K562 (cell line): ENCODE results near the gene ARHGAP26. TPM values are rescaled to one million over a fixed set of nuclear protein-coding genes. Genes with fewer than 3 reads are reported as not detected.

Source experiments
- ATAC-seq: fragments of 200-7000 bp; cut with Tn5 transposase; 3 replicates; pipeline ENCODE4 v1.9.1; 2020; ENCODE audit warnings: moderate library complexity
- BruUV-seq: library from RNA; stranded (reverse); fragments of 400-500 nt; replicated peaks from 2 replicates; lab custom pipeline; 2021; lab: Mats Ljungman, UMichigan
- CTCF ChIA-PET: fragments of 300-600 bp; formaldehyde crosslinking; extraction: SDS; loops from one replicate; lab custom pipeline; 2021; ENCODE audit warnings: low intra/inter-chr PET ratio; lab: Yijun Ruan, JAX
- POLR2A ChIA-PET: fragments of 300-600, 350-650 bp; sonication (Branson Sonifier 250); formaldehyde crosslinking; extraction: SDS; loops from one replicate; lab custom pipeline; 2021; ENCODE audit warnings: antibody characterized with exemption, inconsistent platforms; lab: Yijun Ruan, JAX
- DNase-seq, 4 experiments: peaks; one replicate each; pipeline versions ENCODE4 v3.0.0 to v3.0.0-alpha.2; 2011 to 2018; ENCODE audit warnings: low spot score in 3 of 4, mixed read lengths in 3 of 4; ENCODE audit errors: extremely low read depth in 1 of 4
- FAIRE-seq: peaks from 2 replicates; lab custom pipeline; 2011; peaks lifted over from hg19 to GRCh38; lab: Jason Lieb, UNC
- H2AFZ ChIP-seq: 2 replicates; pipeline ENCODE4 v1.6.0; 2011; ENCODE audit warnings: low read depth, low read length, control low read depth, inconsistent platforms
- H3K27ac ChIP-seq: fragments of 200-600 bp; 3 replicates; pipeline ENCODE4 v1.8.0; 2011; ENCODE audit warnings: low read depth, mild to moderate bottlenecking, control low read depth, inconsistent platforms, low read length, moderate library complexity, mixed read lengths; ENCODE audit errors: extremely low read depth
- H3K27me3 ChIP-seq, 2 experiments: fragments of 300-600 bp in 1 of 2; 2 replicates in 1 of 2; 3 replicates in 1 of 2; pipeline versions ENCODE4 v1.6.0 to v1.8.0; 2011; ENCODE audit warnings: inconsistent platforms in 2 of 2, low read length in 2 of 2, mild to moderate bottlenecking in 1 of 2, mixed read lengths in 1 of 2, moderate library complexity in 1 of 2; ENCODE audit not compliant: control insufficient read depth in 2 of 2, insufficient read depth in 2 of 2
- H3K36me3 ChIP-seq: fragments of 300-600 bp; 3 replicates; pipeline ENCODE4 v1.8.0; 2011; ENCODE audit warnings: mild to moderate bottlenecking, low read length, inconsistent platforms; ENCODE audit not compliant: control insufficient read depth, insufficient read depth
- H3K4me1 ChIP-seq, 2 experiments: fragments of 200-600 bp in 1 of 2; replicated peaks in 1 of 2; 2 replicates in 1 of 2; 3 replicates in 1 of 2; pipeline versions ENCODE4 v1.5.1 to v1.8.0; 2011; ENCODE audit warnings: inconsistent platforms in 2 of 2, low read length in 2 of 2, mild to moderate bottlenecking in 1 of 2, mixed read lengths in 1 of 2, moderate library complexity in 1 of 2; ENCODE audit not compliant: control insufficient read depth in 2 of 2, insufficient read depth in 2 of 2
- H3K4me2 ChIP-seq: 2 replicates; pipeline ENCODE4 v1.6.1; 2011; ENCODE audit warnings: low read length, control low read depth, inconsistent platforms, mixed read lengths; ENCODE audit not compliant: insufficient read depth
- H3K4me3 ChIP-seq: fragments of 200-600 bp; sonication (generic), shearing (Covaris generic); 2 replicates; pipeline ENCODE4 v1.5.1; 2016; ENCODE audit warnings: control low read depth, inconsistent platforms
- H3K79me2 ChIP-seq: fragments of 200-600 bp; 3 replicates; pipeline ENCODE4 v1.8.0; 2011; ENCODE audit warnings: low read length, inconsistent platforms; ENCODE audit not compliant: control insufficient read depth, insufficient read depth
- H3K9ac ChIP-seq, 2 experiments: 2 replicates each; pipeline versions ENCODE4 v1.6.0 to v1.6.1; 2011; ENCODE audit warnings: low read depth in 2 of 2, low read length in 2 of 2, control low read depth in 1 of 2, inconsistent platforms in 1 of 2, mild to moderate bottlenecking in 1 of 2, mixed read lengths in 1 of 2; ENCODE audit not compliant: insufficient read depth in 1 of 2
- H3K9me1 ChIP-seq: one replicate; pipeline ENCODE4 v1.6.0; 2011; ENCODE audit warnings: inconsistent platforms, mild to moderate bottlenecking, low read length, moderate library complexity; ENCODE audit not compliant: control insufficient read depth, insufficient read depth
- H3K9me3 ChIP-seq: replicated peaks from 2 replicates; pipeline ENCODE4 v1.5.1; 2011; ENCODE audit warnings: low read depth, low read length, inconsistent platforms; ENCODE audit not compliant: control insufficient read depth, insufficient read depth
- H4K20me1 ChIP-seq: replicated peaks from 2 replicates; pipeline ENCODE4 v1.6.1; 2011; ENCODE audit warnings: low read length, inconsistent platforms, mixed read lengths; ENCODE audit not compliant: control insufficient read depth, insufficient read depth
- ARID3B ChIP-seq: fragments of 250-450 bp; sonication (Bioruptor Pico); IDR thresholded peaks from 2 replicates; pipeline ENCODE4 v1.4.0; 2020; ENCODE audit warnings: borderline replicate concordance
- ARNT ChIP-seq, 2 experiments: fragments of 450-650 bp; IDR thresholded peaks; 2 replicates each; pipeline ENCODE4 v1.6.1; 2016; ENCODE audit warnings: mild to moderate bottlenecking in 1 of 2
- BMI1 ChIP-seq: fragments of 150-350 bp; IDR thresholded peaks from 2 replicates; pipeline ENCODE4 v1.6.1; 2014; ENCODE audit warnings: low read length
- EP300 ChIP-seq: IDR thresholded peaks from 2 replicates; pipeline ENCODE4 v1.6.1; 2012; ENCODE audit warnings: low read length, improper control_type of control experiment
- HMGN3 ChIP-seq: IDR thresholded peaks from 2 replicates; pipeline ENCODE4 v1.6.1; 2011; ENCODE audit warnings: borderline replicate concordance, low read depth, mild to moderate bottlenecking, mixed read lengths, low read length; ENCODE audit not compliant: insufficient read length; ENCODE audit errors: extremely low read depth
- KAT7 ChIP-seq: sonication (generic); formaldehyde crosslinking; IDR thresholded peaks from 2 replicates; pipeline ENCODE4 v1.8.0; 2022; ENCODE audit warnings: missing genetic modification reagents, mild to moderate bottlenecking, borderline replicate concordance
- MYNN ChIP-seq, 2 experiments: sonication (generic); formaldehyde crosslinking in 1 of 2; IDR thresholded peaks; 2 replicates each; pipeline versions ENCODE4 v1.5.0 to v1.6.1; 2016 to 2020; ENCODE audit warnings: antibody characterized with exemption in 1 of 2, missing genetic modification reagents in 1 of 2
- POLR2B ChIP-seq: fragments of 450-650 bp; IDR thresholded peaks from 2 replicates; pipeline ENCODE4 v1.6.1; 2018; ENCODE audit warnings: low read depth; ENCODE audit not compliant: partially characterized antibody
- RUNX1 ChIP-seq: sonication (generic); IDR thresholded peaks from 2 replicates; pipeline ENCODE4 v1.6.1; 2016; ENCODE audit warnings: antibody characterized with exemption, low read depth
- SETDB1 ChIP-seq: IDR thresholded peaks from one replicate; pipeline ENCODE4 v1.6.1; 2012; ENCODE audit warnings: low read length, control low read depth, inconsistent platforms
- TCF7L2 ChIP-seq: fragments of 150-350 bp; IDR thresholded peaks from 2 replicates; pipeline ENCODE4 v1.6.1; 2016; ENCODE audit warnings: low read depth, mild to moderate bottlenecking, low read length, moderate library complexity
- TEAD2 ChIP-seq: fragments of 450-650 bp; IDR thresholded peaks from 2 replicates; pipeline ENCODE4 v1.6.1; 2016; ENCODE audit warnings: missing genetic modification characterization, control low read depth, missing compliant biosample characterization
- ZNF12 ChIP-seq: sonication (generic); formaldehyde crosslinking; IDR thresholded peaks from 2 replicates; pipeline ENCODE4 v1.4.0; 2020; ENCODE audit warnings: mild to moderate bottlenecking, missing genetic modification reagents
- ZNF143 ChIP-seq: sonication (generic); formaldehyde crosslinking; IDR thresholded peaks from 2 replicates; pipeline ENCODE4 v1.9.0; 2022; ENCODE audit warnings: mild to moderate bottlenecking, missing genetic modification reagents
- ZNF23 ChIP-seq: fragments of 250-450 bp; sonication (Bioruptor Pico); IDR thresholded peaks from 2 replicates; pipeline ENCODE4 v1.4.0; 2020; ENCODE audit warnings: mild to moderate bottlenecking
- ZNF830 ChIP-seq: fragments of 250-450 bp; sonication (Bioruptor Pico); IDR thresholded peaks from 2 replicates; pipeline ENCODE4 v1.5.0; 2021; ENCODE audit warnings: mild to moderate bottlenecking
- WGBS: fragments of 100-300 bp; shearing (Covaris generic); methylation state at CpG from one replicate; pipeline ENCODE4 v1.1.6; 2016; ENCODE audit warnings: low coverage, mixed read lengths; ENCODE audit not compliant: insufficient coverage; ENCODE audit errors: missing lambda C conversion rate; 5-methylcytosine and 5-hydroxymethylcytosine counted together
- in situ Hi-C: fragments of 300-500 bp; cut with MboI; formaldehyde crosslinking; loops from 4 replicates; pipeline ENCODE4 v1.15.0; 2018; ENCODE audit warnings: inconsistent platforms, mixed read lengths
- intact Hi-C: fragments of 100-400 bp; cut with micrococcal nuclease; formaldehyde crosslinking; loops from 2 replicates; pipeline ENCODE4 v1.14.2; 2022
- polyA plus RNA-seq, 8 experiments: library from polyadenylated mRNA; depleted of rRNA in 4 of 8; stranded (reverse) in 5 of 8; unstranded in 3 of 8; fragments of >200 nt; fragmentation: Nextera tagmentation in 2 of 8; fragmentation: Illumina TruSeq in 1 of 8; extraction: Ambion mirVana in 2 of 8; extraction: Trizol in 1 of 8; gene quantifications; 2 replicates each; pipeline versions ENCODE4 v1.2.1 to v1.2.3, GENCODE V29; 2011 to 2014; ENCODE audit warnings: inconsistent platforms in 1 of 8, missing spikeins in 1 of 8
- total RNA-seq, 7 experiments: library from RNA; depleted of rRNA in 6 of 7; stranded (reverse); fragments of >200 nt in 6 of 7; fragmentation: Illumina TruSeq in 2 of 7; extraction: Trizol in 2 of 7; gene quantifications; 2 replicates each; pipeline versions ENCODE4 v1.2.1 to v1.2.3, GENCODE V29; 2011 to 2021; ENCODE audit warnings: low replicate concordance in 1 of 7
- TF ChIP-seq, protein P1 (sequence below): fragments of 250-450 bp; sonication (Bioruptor Pico); IDR thresholded peaks from 2 replicates; pipeline ENCODE4 v1.9.0; 2021; ENCODE audit warnings: mild to moderate bottlenecking, inconsistent platforms
- TF ChIP-seq, protein P2 (sequence below): fragments of 150-350 bp; IDR thresholded peaks from 2 replicates; pipeline ENCODE4 v1.6.1; 2014; ENCODE audit warnings: low read depth, mild to moderate bottlenecking, low read length, borderline replicate concordance

Gene ARHGAP26
- total and polyA plus RNA-seq, 9 of the 15 experiments (the other 6 are each of a cell fraction or from before 2014, with no cell fraction given) = 0.13 to 1.1 (median 0.55) TPM

GRCh38 chr5:143225511-143225910 is 455.3 kb downstream of the ARHGAP26 start:
- CTCF ChIA-PET = no interaction called here
- 71% methylated on average over 4 of the region's 4 CpGs for WGBS
- H3K9me3 ChIP-seq = no peaks in the 10 kb centered on the region
- H3K4me2 ChIP-seq = no peak overlapping the region
- intact Hi-C loops (no loop called here), in situ Hi-C loops (no loop called here)
- H3K4me3 ChIP-seq = no peak overlapping the region
- H3K9ac ChIP-seq = no peak overlapping the region
- H3K27ac ChIP-seq = no peak overlapping the region
- no peaks in the 10 kb centered on the region for H4K20me1 ChIP-seq
- H3K9me1 ChIP-seq = no peaks in the 10 kb centered on the region
- H3K27me3 ChIP-seq = no peaks in the 10 kb centered on the region
- H2AFZ ChIP-seq = no peak overlapping the region
- no TSS peak for BruUV-seq
- no peak for DNase-seq
- ATAC-seq = no peak
- H3K79me2 ChIP-seq = no peaks in the 10 kb centered on the region
- POLR2A ChIA-PET = interaction anchor here (2.3 kb wide), 1 partner anchor 10 kb away, joined by 12 read pairs; no protein-coding TSS in a partner anchor
- H3K4me1 ChIP-seq = peaks cover 17 to 42% of the 10 kb centered on the region in 2 experiments
- FAIRE-seq = no peak
- H3K36me3 ChIP-seq = no peaks in the 10 kb centered on the region
- TF ChIP-seq POLR2B = no peak
- TF ChIP-seq ARID3B (CRISPR knock-in tag) = no peak
- TF ChIP-seq, protein P1, sequence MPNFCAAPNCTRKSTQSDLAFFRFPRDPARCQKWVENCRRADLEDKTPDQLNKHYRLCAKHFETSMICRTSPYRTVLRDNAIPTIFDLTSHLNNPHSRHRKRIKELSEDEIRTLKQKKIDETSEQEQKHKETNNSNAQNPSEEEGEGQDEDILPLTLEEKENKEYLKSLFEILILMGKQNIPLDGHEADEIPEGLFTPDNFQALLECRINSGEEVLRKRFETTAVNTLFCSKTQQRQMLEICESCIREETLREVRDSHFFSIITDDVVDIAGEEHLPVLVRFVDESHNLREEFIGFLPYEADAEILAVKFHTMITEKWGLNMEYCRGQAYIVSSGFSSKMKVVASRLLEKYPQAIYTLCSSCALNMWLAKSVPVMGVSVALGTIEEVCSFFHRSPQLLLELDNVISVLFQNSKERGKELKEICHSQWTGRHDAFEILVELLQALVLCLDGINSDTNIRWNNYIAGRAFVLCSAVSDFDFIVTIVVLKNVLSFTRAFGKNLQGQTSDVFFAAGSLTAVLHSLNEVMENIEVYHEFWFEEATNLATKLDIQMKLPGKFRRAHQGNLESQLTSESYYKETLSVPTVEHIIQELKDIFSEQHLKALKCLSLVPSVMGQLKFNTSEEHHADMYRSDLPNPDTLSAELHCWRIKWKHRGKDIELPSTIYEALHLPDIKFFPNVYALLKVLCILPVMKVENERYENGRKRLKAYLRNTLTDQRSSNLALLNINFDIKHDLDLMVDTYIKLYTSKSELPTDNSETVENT (CRISPR knock-in tag) = no peak
- no peak for TF ChIP-seq TCF7L2
- TF ChIP-seq SETDB1 = no peak
- TF ChIP-seq MYNN (IDR thresholded peaks at IDR 0.05) = no peak
- no peak for TF ChIP-seq MYNN (CRISPR knock-in tag; IDR thresholded peaks at IDR 0.05)
- no peak for TF ChIP-seq ZNF830 (CRISPR knock-in tag)
- no peak for TF ChIP-seq RUNX1
- TF ChIP-seq BMI1 = no peak
- TF ChIP-seq ZNF143 = no peak
- no peak for TF ChIP-seq ZNF12 (CRISPR knock-in tag)
- no peak for TF ChIP-seq ARNT (IDR thresholded peaks at IDR 0.05)
- TF ChIP-seq KAT7 = no peak
- TF ChIP-seq ZNF23 (CRISPR knock-in tag) = no peak
- no peak for TF ChIP-seq EP300
- TF ChIP-seq, protein P2, sequence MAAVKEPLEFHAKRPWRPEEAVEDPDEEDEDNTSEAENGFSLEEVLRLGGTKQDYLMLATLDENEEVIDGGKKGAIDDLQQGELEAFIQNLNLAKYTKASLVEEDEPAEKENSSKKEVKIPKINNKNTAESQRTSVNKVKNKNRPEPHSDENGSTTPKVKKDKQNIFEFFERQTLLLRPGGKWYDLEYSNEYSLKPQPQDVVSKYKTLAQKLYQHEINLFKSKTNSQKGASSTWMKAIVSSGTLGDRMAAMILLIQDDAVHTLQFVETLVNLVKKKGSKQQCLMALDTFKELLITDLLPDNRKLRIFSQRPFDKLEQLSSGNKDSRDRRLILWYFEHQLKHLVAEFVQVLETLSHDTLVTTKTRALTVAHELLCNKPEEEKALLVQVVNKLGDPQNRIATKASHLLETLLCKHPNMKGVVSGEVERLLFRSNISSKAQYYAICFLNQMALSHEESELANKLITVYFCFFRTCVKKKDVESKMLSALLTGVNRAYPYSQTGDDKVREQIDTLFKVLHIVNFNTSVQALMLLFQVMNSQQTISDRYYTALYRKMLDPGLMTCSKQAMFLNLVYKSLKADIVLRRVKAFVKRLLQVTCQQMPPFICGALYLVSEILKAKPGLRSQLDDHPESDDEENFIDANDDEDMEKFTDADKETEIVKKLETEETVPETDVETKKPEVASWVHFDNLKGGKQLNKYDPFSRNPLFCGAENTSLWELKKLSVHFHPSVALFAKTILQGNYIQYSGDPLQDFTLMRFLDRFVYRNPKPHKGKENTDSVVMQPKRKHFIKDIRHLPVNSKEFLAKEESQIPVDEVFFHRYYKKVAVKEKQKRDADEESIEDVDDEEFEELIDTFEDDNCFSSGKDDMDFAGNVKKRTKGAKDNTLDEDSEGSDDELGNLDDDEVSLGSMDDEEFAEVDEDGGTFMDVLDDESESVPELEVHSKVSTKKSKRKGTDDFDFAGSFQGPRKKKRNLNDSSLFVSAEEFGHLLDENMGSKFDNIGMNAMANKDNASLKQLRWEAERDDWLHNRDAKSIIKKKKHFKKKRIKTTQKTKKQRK = no peak
- no peak for TF ChIP-seq TEAD2 (tag)
- no peak for TF ChIP-seq HMGN3
